Measurements from ENCODE around the gene SLC15A2. TPM values are rescaled to one million over a fixed set of nuclear protein-coding genes. Genes with fewer than 3 reads are reported as not detected.

The SLC15A2 gene
- total RNA-seq, 4 donors from 2014 or later, result 0.53 to 6.6 (median 2.1) TPM

GRCh38 chr3:121913305-121913990 lies 19.2 kb downstream of the SLC15A2 start:
- no peak for TF ChIP-seq POLR2A (IDR thresholded peaks at IDR 0.05)
- no peak for TF ChIP-seq CTCF (IDR thresholded peaks at IDR 0.05)
- no peaks in the 10 kb centered on the region for H3K36me3 ChIP-seq
- H3K27ac ChIP-seq, result peak overlapping the region in 1 of 4 donors; percentile 12
- H3K4me3 ChIP-seq, result no peak overlapping the region
- no peaks in the 10 kb centered on the region for H3K4me1 ChIP-seq
- no peaks in the 10 kb centered on the region for H3K27me3 ChIP-seq
- no peaks in the 10 kb centered on the region for H3K9me3 ChIP-seq
- no peak for DNase-seq

GRCh38 chr3:121914081-121914998 lies 20.1 kb downstream of the SLC15A2 start:
- Histone ChIP-seq H3K9me3 (no peaks in the 10 kb centered on the region), H3K27ac (no peak overlapping the region), H3K4me3 (no peak overlapping the region), H3K4me1 (no peaks in the 10 kb centered on the region), H3K36me3 (no peaks in the 10 kb centered on the region), H3K27me3 (no peaks in the 10 kb centered on the region)
- no peak for DNase-seq
- TF ChIP-seq CTCF (IDR thresholded peaks at IDR 0.05), result no peak
- no peak for TF ChIP-seq POLR2A (IDR thresholded peaks at IDR 0.05)

GRCh38 chr3:121916189-121916588 lies 22.0 kb downstream of the SLC15A2 start:
- H3K27ac ChIP-seq, result no peak overlapping the region
- no peaks in the 10 kb centered on the region for H3K9me3 ChIP-seq
- TF ChIP-seq POLR2A (IDR thresholded peaks at IDR 0.05), result no peak
- TF ChIP-seq CTCF (IDR thresholded peaks at IDR 0.05), result no peak
- no peaks in the 10 kb centered on the region for H3K27me3 ChIP-seq
- H3K4me1 ChIP-seq, result no peaks in the 10 kb centered on the region
- H3K4me3 ChIP-seq, result no peak overlapping the region
- DNase-seq, result no peak
- H3K36me3 ChIP-seq, result no peaks in the 10 kb centered on the region

GRCh38 chr3:121918779-121919483 lies 24.7 kb downstream of the SLC15A2 start:
- H3K4me3 ChIP-seq, result no peak overlapping the region
- H3K4me1 ChIP-seq, result no peaks in the 10 kb centered on the region
- TF ChIP-seq CTCF (IDR thresholded peaks at IDR 0.05), result no peak
- no peak for TF ChIP-seq POLR2A (IDR thresholded peaks at IDR 0.05)
- H3K27ac ChIP-seq, result no peak overlapping the region
- DNase-seq, result no peak
- no peaks in the 10 kb centered on the region for H3K9me3 ChIP-seq
- no peaks in the 10 kb centered on the region for H3K36me3 ChIP-seq
- no peaks in the 10 kb centered on the region for H3K27me3 ChIP-seq

- Histone ChIP-seq H3K9me3 (no peaks in the 10 kb centered on the region), H3K4me3 (no peak overlapping the region), H3K27me3 (no peaks in the 10 kb centered on the region), H3K36me3 (no peaks in the 10 kb centered on the region), H3K27ac (no peak overlapping the region), H3K4me1 (no peaks in the 10 kb centered on the region)
- no peak for DNase-seq
- TF ChIP-seq CTCF (IDR thresholded peaks at IDR 0.05), result no peak
- no peak for TF ChIP-seq POLR2A (IDR thresholded peaks at IDR 0.05)
These were observed 30.5 kb downstream of the SLC15A2 start for GRCh38 chr3:121924734-121925133.

All from Peyer's patch (tissue), 4 donors.